Stimulated activated CD4-positive, alpha-beta T cell treated with anti-CD3 and anti-CD28 coated beads, Interleukin-4, amount 100 ng/mL, for 1 hour (primary cell): ENCODE measurements around the gene PPM1F.

Source experiments
- DNase-seq: peaks from one replicate; pipeline ENCODE4 v3.0.0-alpha.2; 2020

Gene PPM1F

DNA sequence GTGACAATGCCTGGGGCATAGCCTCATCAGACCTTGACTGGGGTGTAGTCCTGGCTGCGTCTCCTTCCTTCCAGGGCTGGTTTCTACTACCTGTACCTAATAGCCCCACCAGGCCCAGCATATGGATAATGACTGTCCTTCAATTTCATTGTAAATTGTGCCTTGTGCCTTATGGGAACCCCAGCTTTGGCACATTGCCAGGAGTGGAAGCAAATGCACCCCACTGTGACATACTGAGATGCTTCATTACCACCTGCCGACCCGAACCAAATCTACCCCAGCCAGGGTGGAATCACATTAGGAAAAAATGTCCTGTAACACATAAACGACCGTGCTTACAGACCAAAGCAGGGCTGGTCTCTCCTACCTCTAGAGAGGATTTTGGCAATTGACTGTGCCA, 22.6 kb upstream of the PPM1F start:
- DNase-seq, result no peak

DNA sequence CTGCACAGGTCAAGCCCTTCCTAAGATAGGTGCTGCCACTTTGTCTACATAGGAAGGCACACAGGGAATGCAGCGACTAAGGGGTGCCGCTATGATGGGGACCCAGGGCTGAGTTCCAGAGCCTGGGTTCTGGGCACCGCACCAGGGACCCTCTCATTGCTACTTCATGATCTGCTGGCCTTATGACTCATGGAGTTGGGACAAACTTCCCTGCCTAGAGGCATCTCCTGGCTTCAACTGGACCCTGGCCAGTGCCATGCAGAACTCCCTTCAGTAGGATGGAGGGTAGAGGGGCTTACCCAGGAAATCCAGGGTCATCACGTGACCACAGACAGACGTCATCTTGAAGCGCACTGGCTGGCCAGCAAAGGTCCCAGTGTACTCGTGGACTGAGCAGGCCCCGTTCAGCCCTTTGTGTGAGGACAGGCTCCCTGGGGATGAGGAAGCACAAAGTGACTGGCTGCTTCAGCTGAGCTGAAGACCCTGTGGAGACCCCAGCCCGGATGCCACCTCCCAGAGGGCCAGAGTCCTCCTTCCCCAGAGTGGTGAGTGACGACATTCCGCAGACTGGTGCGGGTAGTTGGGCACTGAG, 21.5 kb upstream of the PPM1F start:
- DNase-seq, result no peak

DNA sequence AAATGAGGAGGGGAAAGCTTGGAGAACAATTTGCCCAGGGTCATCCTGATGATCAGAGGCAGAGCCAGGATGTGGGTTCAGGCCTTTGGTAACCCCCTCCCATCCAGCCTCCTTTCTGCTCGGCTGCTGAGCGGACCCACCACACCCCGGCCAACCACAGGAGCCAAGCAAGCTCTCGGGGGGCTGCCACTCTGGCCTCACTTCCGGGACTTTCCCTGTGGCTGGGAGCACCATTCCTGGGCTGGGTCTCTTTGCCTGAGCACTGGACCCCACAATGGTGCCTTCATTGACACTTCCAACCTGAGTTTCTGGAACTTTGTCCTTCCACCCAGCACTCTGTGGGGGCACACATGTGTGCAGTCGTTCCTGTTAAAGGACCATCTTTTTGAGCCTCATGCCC, 20.2 kb upstream of the PPM1F start:
- DNase-seq, result no peak

DNA sequence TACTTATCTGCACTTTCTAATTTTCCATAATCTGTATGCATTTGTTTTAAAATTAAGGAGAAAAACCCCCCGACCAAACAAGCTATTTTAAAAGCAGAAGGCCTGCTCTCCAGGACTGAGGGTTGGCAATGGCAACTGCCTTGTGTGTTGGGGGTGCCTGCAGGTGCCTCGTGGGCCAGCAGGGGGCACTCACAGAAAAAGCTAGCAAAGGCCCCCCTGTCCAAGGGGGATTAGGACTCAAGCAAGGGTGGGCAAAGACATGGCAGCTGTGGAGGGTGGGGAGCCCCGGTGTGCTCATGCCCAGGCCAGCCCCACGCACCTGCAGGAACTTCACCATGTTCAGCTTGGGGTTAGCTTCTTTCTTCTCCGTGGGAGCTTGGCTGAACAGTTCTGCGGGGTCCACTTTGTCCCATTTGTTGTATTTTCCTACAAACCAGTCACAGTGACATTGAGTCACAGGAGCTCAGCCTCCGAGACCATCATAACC, 19.7 kb upstream of the PPM1F start:
- DNase-seq, result peak; percentile 64

DNA sequence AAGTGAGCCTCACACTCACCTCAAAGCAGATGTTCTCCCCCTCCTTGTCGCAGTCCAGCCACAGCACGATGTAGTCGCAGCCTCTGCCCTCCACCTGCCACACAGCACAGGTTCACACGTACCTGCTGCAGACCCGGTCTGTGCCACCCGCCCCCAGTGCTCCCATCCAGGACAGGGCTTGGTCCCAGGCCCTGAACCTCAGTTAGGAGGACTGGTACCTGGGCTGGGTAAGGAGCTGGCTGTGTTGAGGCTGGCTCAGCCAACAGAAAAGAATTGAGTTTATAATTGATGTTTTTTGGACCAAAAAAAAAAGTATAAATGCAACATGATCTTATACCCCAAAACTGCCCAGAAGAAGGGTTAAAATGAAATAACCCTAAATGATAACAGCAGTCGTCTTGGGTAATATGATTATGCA, 19.2 kb upstream of the PPM1F start:
- DNase-seq, result no peak

DNA sequence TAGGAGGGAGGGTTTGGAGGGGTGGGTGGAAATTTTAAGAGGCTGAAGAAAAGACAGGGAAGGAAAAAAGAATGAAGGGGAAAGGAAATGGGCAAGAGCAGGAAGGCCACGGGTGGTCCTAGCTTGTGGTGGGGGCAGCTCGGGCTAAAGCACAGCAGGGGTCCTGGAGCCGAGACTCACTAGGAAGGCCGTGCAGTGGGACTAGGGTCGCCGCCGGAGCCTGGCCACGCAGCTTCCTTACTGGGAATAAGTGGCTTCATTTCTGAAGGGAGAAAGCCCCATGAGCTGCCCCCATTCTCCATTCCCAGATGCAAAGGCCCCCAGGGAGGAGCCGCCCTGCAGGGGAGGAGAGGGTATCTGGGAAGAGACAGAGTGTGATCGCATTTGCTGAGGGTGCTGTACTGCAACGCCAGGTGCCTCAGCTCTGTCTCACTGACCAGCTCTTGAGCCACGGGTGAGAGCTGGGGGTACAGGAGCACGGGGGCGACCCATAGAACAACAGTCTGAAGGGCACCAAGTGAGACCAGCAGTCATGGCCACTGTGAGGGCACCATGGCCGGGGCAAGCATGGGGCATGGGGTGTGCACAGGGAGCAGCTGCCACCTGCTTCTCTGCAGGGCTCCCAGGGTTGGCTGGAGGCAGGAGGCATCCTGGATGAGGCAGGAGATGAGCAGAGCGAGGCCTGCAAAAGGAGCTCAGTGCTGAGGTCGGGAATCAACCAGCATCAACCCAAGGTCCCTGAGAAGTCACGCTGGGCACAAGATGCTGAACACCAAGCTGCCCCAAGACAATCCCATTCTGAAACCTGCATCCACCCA, 18.4 kb upstream of the PPM1F start:
- no peak for DNase-seq

DNA sequence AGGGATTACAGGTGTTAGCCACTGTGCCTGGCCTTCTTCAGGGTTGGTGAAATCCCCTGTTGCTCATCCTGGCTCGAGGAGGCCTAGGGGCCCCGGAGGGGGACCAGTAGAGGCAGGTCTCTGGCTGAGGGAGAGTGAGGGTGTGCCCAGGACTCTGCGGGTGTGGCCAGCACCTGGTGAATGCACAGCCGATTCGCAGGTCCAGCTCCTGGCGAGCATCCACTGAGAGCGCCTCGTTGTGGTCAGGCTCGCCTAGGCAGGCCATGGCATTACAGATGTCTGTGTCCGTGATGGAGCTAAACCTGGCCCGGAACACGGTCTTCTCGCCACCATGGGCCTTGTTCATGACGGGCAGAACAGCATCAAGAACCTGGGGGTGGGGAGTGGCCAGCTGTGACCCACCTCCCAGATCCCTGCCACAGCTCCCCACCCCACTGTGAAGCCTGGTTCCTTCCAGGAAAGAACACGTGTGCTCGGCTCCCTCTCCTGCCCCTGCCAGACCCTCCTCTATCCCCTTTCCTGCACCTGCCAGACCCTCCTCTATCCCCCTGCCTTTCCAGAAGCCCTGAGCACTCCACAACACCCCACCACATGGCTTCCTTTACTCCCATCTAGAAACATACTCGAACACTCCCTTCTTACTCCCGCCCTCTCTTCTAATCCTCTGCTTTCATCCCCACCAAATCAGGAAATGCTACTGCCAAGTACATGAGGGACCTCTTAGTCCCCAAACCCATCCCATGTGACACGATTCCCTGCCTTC, 17.6 kb upstream of the PPM1F start:
- DNase-seq, result no peak

DNA sequence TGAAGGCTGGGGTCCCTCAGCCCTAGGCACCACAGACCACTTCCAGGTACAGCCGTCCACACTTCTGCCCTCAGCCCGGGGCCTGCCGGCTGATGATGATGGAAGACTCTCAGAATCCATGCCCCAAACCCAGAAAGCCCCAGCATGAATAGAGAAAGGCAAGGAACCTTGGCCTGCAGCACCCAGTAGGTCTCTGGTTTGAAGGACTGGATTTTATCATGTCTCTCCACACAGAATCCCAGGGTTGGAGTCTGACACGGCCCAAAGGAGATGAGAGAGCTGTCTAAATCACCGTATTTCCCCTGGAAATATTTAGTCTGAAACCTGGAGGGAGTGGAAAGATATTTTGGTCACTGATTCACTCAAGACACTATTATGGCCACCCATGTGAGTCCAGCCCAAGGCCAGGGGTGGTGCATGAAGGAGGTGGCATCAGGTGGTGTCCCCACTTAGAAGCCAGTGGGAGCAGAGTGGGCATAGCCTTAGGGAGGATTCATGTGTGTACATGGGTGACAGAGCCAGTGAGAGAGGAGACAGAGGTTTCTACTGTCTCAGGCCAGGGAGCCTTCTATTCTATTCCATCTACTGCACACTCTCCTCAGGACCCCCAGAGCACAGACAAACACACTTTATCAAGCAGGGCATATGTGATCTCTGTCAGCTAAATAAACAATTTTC, 15.9 kb upstream of the PPM1F start:
- no peak for DNase-seq

DNA sequence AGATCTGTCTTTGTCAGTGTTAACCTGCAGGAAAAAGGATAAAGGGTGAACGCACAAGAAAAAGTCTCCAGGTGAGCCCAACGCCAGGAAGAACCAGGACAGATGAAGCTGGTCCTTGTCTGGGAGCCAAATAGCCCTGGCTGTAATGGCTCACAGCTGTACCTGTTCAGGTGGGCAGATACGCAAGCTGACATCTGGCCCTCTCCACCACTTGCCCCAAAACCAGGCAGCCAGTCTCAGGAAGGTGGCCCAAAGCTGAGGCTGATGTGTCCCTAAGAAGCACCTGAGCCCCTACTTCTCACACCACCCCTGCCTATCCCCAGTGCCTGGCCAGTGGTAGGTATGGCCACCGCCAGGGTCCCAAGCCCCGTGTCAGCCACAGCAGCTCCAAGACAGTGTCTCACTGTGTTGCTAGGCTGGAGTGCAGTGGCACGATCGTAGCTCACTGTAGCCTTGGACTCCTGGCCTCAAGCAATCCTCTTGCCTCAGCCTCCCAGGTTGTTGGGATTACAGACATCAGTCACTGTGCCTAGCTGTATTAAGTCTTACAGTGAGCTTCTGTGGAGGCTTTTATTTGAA, 15.1 kb upstream of the PPM1F start:
- no peak for DNase-seq

DNA sequence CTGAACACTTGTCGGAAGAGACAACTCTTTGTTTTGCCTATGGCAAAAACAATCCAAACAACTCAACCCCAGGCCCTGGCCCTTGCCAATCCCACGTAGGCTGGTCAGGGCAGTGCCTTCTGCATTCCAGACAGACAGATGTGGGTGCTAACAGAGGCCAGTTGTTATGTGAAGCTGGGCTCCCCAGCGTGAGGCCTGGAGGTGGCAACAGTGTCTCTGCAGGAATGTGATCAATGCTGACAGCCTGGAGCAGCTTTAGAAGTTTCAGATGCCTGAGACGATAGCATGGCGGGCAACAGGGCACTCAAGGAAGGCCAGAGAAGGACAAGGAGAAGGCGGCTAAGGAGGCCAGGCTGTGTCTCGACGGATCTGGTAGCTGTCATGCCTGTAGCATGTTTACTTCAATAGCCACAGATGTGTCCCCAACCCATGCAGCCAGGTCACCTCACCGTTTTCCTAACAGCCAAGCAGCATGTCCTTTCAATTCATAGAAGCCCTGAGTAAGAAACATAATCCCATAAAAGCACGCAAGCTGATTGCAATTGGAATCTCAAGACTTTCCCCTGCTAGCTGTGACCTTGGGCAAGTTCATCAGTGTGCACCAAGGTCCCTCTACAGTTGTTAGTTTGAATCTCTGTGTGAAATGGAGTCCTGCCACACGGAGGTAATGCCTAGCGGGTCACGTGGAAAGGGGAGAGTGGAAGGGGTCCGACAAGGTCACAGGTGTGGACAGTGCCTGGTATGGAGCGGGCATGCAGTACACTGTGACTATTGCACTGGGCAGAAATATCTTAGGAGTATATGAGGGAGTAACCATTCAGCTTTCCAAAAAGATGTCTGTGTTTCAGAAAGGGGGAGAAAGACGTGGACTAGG, 14.2 kb upstream of the PPM1F start:
- DNase-seq, result no peak

DNA sequence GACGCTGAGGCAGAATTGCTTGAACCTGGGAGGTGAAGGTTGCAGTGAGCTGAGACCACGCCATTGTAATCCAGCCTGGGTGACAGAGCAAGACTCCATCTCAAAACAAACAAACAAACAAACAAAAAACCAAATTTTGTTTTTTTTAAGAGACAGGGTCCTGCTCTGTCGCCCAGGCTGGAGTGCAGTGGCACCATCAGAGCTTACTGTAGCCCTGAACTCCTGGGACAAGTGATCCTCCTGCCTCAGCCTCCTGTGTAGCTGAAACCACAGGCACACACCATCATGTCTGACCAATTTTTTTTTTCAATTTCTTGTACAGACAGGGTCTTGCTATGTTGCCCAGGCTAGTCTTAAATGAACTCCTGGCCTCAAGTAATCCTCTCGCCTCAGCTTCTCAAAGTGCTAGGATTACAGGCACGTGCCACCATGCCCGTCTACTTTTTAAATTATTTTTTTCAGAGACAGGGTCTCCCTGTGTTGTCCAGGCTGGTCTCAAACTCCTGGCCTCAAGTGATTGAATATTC, 13.2 kb upstream of the PPM1F start:
- no peak for DNase-seq

DNA sequence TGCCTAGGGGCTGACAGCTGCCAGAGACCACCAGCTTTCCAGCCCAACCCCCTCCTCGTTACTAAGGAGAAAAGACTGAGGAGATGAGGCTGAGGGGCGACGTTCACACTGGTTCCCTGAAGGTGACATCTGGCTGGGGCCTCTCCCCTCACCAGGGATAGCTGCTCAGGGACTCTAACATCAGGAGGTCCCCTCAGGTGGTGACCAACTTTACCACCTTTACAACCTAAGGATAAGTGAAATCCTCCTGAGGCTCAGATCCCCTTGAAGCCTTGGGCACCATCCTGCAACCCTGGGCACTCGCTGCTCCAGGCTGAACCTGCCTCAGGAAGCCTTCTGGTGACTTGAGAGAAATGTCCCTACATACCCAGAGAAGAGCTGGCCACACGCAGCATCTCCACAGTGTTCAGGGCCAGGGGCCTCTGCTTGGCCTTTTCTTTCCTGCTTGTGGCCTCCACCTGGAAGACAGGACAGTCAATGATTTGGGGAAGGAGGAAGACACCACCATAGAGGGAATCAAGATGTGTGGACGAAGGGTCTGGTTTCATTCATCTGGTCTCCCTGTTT, 12.4 kb upstream of the PPM1F start:
- DNase-seq, result no peak

DNA sequence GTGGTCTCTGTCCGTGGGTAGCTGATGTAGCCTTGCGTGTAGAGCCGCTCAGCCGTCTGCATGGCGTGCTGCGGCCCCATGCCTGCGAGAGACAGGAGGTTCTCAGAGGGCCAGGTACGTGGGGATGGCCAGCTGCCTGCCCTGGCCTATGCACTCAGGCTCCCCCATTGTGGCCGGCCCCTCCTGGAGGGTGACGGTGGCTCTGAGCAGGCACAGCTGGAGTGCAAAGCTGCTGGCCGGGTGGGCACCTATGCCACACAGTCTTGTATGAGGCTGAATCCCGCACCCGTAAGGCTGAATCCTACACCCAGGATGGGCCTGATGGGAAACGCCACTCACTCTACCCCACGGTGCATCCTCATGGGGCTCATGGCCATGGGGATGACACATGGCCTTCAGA, 11.6 kb upstream of the PPM1F start:
- no peak for DNase-seq

DNA sequence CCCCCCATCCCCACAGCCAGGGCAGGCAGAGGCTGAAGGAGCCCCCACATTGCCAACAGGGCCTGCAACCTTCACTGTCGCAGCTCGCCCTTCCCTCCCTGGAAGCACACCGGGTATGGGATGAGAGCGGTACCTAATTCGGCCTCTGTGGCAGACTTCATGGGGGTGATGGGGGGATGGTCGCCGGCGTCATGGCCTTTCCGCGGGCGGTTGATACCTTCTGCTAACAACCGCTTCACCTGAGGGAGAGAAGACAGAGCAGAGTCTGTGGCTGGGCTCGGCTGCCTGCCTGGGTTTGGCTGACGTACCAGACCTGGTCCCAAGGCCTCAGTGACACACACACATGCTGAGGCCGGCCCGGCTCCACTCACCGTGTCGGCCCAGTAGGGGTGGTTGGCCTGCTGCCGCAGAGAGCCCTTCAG, 11.2 kb upstream of the PPM1F start:
- DNase-seq, result no peak

DNA sequence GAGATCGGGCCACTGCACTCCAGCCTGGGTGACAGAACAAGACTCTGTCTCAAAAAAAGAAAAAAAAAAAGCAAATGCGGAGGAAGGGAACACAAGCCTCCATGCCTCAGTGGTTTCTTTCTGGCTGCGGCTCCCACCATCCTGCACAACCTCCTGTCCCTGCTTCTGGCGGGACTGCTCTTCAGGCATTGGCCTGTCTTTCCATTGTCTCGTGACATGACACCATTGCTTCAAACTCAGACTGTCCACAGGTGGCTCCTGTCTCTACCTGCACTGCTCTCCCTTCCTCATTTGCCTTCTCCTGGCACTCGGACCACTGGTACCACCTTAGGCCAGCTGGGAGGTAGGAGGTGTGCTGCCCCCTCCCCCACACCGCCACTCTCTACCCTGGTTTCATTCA, 10.6 kb upstream of the PPM1F start:
- no peak for DNase-seq

DNA sequence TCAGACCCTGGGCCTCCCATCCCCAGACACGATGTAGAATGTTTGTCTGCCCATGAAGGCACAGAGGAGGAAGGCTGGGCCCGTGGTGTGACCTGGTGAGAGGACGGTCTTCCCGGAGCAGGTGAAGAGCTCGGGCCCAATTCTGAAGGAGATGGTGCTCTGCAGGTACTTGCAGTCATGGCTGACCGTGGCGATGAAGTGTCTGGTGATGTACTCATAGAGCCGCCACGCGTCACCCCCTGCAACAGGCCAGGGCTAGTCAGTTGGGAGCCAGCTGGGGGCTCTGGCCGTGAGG, 10.0 kb upstream of the PPM1F start:
- no peak for DNase-seq

DNA sequence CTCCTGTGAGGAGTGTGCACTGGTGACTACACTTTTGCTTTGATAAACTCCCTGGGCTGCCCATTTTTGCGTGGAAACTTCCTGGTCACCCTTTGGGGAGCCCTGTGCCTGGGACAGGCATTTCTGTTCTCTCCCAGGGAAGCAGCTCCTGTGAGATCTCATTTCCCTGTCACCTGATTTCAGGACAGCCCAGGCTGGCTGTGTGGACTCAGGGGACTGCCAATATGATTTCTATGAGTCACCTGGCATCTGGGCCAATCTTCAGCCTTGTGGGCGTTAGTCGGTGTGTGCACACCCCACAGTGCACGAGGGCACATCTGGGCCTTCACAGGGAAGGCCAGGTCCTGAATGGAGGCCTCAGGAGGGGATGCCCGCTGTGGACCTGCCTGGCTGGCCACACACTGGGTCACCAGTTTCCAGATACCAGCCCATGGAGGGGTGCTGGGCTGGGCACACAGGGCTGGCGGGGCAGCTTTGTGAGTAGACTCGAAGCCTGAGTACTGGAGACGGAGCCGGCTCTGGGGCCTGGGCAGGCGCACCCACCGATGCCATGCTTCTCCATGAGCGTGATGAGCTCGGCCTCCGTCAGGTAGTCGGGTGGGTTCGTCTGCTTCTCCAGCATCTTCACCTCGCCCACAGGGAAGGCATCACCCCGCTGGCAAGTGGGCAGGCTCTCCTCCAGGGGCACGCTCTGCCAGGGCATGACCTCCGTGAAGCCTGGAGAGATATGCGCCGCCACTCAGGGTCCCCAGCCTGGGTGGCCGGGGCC, 9.4 kb upstream of the PPM1F start:
- no peak for DNase-seq

DNA sequence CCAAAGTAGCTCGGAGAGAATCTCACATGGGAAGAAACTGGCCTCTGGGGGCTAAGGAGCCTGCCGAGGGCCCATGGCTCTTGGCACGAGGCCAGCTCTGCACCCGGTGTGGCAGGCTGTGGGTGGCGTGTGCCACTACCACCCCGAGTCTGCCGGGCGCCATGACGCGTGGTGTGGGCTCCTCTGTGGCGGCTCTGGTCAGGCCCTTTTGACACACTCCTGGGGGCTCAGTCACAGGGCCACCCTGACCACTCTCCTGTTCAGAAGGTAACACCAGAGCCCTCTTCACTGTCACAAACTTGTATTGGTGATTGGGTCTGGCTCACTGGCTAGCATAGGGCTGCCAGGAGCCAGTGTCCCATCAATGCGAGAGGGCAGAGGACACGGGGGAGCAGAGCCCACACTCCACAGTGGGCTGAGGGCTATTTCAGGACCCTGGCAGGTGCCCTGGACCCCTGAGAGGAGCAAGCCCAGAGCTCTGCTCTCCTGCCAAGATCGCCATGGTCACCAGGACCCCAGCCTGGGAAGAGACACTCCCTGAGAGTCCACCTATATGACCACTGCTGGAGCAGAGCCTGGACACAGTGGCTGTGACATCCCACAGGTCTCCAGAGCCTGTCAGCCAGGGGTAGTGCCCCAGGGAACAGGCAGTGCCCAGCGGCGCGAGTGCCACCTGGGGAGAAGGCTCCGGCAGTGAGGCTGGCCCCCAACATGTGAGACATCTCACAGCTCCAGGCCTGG, 8.6 kb upstream of the PPM1F start:
- no peak for DNase-seq

DNA sequence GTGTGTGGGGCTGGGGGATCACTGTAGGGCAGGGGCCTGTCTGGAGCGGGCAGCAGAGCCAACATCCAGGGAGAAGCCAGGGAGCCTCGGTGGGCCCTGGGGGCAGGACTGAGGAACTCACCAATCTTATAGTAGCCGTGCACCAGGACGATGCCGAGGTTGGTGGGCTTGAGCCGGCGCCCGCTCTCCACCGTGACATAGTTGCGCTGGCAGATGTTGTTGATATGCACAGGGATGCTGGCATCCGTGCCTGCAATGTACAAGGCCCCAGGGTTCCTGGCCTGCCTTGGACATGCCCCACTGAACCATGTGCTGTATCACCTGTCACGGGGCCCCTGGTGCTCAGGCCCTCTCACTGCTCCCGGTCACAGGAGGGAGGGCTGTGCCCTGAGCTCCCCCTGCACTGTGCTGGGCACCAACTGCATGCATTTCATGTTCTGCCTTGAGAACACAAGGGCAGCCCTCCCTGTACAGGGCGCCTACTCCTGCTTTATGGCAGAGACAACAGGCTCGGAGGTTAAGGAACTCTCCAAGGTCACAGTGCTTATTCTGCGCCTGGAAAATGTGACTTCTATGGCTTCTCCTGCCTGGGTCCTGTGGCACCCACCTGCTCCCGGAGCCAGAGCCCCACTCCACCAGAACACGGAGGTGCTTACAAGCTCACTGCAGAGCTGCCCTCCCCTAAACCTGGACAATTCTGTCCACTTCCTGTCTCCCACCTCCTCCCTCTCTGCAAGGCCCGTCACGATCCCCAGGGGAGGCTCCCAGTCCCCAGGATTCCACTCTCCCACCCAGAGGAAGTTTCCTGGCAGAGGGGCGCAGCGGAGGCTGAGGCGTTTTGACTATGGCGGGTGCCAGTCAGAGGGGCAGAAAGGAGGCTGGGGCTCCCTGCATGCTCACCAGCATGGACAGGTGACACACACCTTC, 7.8 kb upstream of the PPM1F start:
- DNase-seq, result no peak
